Central memory CD8-positive, alpha-beta T cell (primary cell): ENCODE measurements around the gene SPIRE1.
"Not testable (repeated sequence)": the region's sequence is repeated elsewhere in the genome, so short reads cannot be mapped to it uniquely, and the experiment has no call there.

Experiments used
- ATAC-seq: fragments of 150-1000 bp; cut with Tn5 transposase; replicated peaks from 2 replicates; pipeline ENCODE4 v1.10.0; 2022; ENCODE audit warnings: mild to moderate bottlenecking, moderate FRiP score, moderate number of reproducible peaks; ENCODE audit not compliant: poor library complexity, severe bottlenecking; ENCODE audit errors: extremely low read depth
- DNase-seq, 2 donors: peaks; one replicate each; pipeline ENCODE4 v3.0.0; 2021; ENCODE audit warnings: low spot score in 2 of 2
- H3K27ac Mint-ChIP-seq: one replicate; pipeline ENCODE4 v1.8.0; 2022; ENCODE audit warnings: low read depth, mild to moderate bottlenecking, moderate library complexity, mixed read lengths
- H3K27me3 Mint-ChIP-seq: one replicate; pipeline ENCODE4 v1.8.0; 2022; ENCODE audit warnings: mixed read lengths
- H3K36me3 Mint-ChIP-seq: one replicate; pipeline ENCODE4 v1.8.0; 2022; ENCODE audit warnings: mild to moderate bottlenecking, moderate library complexity, mixed read lengths; ENCODE audit not compliant: insufficient read depth
- H3K4me1 Mint-ChIP-seq: one replicate; pipeline ENCODE4 v1.8.0; 2022; ENCODE audit warnings: mixed read lengths
- H3K4me3 Mint-ChIP-seq: one replicate; pipeline ENCODE4 v1.8.0; 2022; ENCODE audit warnings: mild to moderate bottlenecking, moderate library complexity, mixed read lengths
- H3K9me3 Mint-ChIP-seq: one replicate; pipeline ENCODE4 v1.8.0; 2022; ENCODE audit warnings: mixed read lengths

The SPIRE1 gene

GRCh38 chr18:12422936-12423335 lies 235.0 kb downstream of the SPIRE1 start:
- H3K4me3 Mint-ChIP-seq = no peak overlapping the region
- DNase-seq = no peak
- H3K27me3 Mint-ChIP-seq = no peaks in the 10 kb centered on the region

DNA sequence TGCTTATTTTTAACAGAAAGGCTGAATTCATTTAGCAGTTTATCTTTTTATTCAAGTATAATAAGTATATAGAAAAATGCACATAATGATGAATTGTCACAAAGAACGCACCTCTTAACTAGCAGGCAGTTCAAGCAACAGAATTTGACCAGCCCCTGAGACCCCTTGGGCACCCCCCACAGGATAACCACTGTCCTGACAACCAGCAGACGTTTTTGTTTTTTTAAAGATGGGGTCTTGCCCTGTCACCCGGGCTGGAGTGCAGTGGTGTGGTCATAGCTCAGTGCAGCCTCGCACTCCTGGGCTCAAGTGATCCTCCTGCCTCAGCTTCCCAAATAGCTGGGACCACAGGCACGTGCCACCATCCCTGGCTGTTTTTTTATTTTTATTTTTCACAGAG lies 236.2 kb downstream of the SPIRE1 start:
- Mint-ChIP-seq H3K27me3 (no peaks in the 10 kb centered on the region), H3K27ac (no peak overlapping the region), H3K9me3 (no peaks in the 10 kb centered on the region), H3K36me3 (peaks cover 2% of the 10 kb centered on the region), H3K4me3 (peak overlapping the region; percentile 74), H3K4me1 (peaks cover 13% of the 10 kb centered on the region)
- DNase-seq (no peak), ATAC-seq (no peak)

More at GRCh38 chr18:12422936-12423335, 235.0 kb downstream of the SPIRE1 start:
- Mint-ChIP-seq H3K36me3 (peaks cover 2% of the 10 kb centered on the region), H3K27ac (no peak overlapping the region), H3K9me3 (no peaks in the 10 kb centered on the region), H3K4me1 (peaks cover 13% of the 10 kb centered on the region)
- ATAC-seq = no peak

DNA sequence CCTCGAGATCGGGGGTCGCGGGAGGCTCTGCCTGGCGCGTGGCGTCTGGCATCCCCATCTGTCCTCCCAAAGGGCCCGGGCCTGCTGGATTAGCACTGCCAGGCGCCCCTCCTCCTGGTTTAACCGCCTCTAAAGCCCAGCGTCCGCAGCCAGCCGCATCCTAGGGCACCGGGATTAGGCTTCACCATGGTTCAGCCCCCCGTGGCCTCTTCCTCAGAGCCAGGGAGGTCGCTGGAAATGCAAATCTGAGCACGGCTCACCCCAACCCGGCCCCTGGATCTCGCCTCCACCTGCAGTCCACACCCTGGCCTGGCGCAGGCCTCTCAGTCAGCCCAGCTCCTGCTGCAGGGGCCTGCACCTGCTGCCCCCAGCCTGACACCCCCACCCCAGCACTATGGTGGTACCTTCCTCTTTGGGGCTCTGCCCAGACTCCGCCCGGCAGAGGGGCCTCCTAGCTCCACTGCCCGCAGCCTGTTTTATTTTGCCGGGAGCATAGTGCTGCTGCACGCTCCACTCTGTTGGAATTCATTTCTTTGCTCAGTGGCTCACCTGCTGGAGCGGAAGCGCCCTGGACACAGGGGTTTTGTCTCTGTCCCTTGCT lies 237.0 kb downstream of the SPIRE1 start:
- Mint-ChIP-seq H3K4me1 (peaks cover 13% of the 10 kb centered on the region), H3K36me3 (peaks cover 2% of the 10 kb centered on the region), H3K4me3 (peak overlapping the region; percentile 74), H3K27me3 (no peaks in the 10 kb centered on the region), H3K9me3 (no peaks in the 10 kb centered on the region), H3K27ac (peak overlapping the region; percentile 46)
- ATAC-seq = no peak
- DNase-seq = no peak

DNA sequence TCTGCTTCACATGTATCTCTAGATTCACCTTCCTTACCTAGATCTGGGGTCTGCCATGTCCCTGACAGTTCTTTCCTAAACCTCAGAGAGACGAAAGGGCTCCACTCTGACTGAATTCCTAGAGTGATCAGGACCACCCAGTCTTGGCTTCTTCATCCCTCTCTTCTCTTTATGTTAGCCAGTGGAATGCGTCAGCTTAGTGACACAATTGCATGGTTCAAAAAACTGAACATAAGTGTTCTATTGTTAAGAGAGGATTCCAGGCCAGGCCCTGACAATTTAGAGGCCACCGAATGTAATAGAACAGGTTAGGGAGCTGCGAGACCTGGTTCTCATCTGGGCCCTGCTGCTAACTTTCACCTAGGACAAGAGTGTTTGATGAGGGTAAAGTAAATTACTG lies 240.2 kb downstream of the SPIRE1 start:
- DNase-seq (no peak), ATAC-seq (no peak)

GRCh38 chr18:12416098-12416729 lies 241.7 kb downstream of the SPIRE1 start:
- Mint-ChIP-seq H3K36me3 (peaks cover 2% of the 10 kb centered on the region), H3K4me1 (peaks cover 11% of the 10 kb centered on the region), H3K4me3 (no peak overlapping the region), H3K27me3 (no peaks in the 10 kb centered on the region), H3K27ac (peak overlapping the region; percentile 46), H3K9me3 (no peaks in the 10 kb centered on the region)
- no peak for DNase-seq
- ATAC-seq = no peak

More for the DNA sequence above, 240.2 kb downstream of the SPIRE1 start:
- H3K9me3 Mint-ChIP-seq = no peaks in the 10 kb centered on the region
- H3K27me3 Mint-ChIP-seq = no peaks in the 10 kb centered on the region
- no peak overlapping the region for H3K4me3 Mint-ChIP-seq
- peaks cover 13% of the 10 kb centered on the region for H3K4me1 Mint-ChIP-seq
- H3K27ac Mint-ChIP-seq = no peak overlapping the region
- H3K36me3 Mint-ChIP-seq = peaks cover 2% of the 10 kb centered on the region

DNA sequence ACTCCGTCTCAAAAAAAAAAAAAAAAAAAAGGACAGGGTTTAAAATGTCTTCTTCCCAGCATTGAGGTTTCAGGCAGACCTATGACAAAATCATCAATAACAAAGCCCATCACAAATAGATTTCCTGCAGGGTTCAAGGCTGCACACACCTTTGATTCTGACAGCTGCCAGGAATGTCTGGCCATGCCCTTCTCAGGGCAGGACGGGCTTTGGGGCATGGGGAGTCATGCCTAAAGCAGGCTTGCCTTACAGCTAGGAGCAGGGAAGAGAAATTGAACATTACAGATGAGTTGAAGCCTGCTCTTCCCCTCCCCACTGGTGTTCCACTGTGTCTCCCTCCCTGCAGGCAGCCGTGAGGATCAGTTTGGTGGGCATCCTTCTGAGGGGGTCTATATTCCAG lies 246.5 kb downstream of the SPIRE1 start:
- ATAC-seq (no peak), DNase-seq (no peak)
- H3K4me1 Mint-ChIP-seq = peaks cover 10% of the 10 kb centered on the region
- H3K9me3 Mint-ChIP-seq = no peaks in the 10 kb centered on the region
- H3K36me3 Mint-ChIP-seq = peaks cover 4% of the 10 kb centered on the region
- no peaks in the 10 kb centered on the region for H3K27me3 Mint-ChIP-seq
- H3K27ac Mint-ChIP-seq = no peak overlapping the region
- no peak overlapping the region for H3K4me3 Mint-ChIP-seq

DNA sequence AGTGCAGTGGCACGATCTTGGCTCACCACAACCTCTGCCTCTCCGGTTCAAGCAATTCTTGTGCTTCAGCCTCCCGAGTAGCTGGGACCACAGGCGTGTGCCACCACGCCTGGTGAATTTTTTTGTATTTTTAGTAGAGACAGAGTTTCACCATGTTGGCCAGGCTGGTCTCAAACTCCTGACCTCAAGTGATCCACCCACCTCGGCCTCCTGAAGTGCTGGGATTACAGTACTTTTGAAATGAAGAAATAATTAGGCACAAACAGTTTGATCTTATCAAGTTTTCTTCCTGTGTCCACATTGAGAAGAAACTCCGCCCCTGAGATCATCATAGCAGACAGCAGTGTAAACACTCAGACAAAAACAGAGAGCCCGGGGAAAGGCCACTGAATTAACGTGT lies 247.2 kb downstream of the SPIRE1 start:
- not testable (repeated sequence) for H3K36me3 Mint-ChIP-seq, ATAC-seq, H3K4me3 Mint-ChIP-seq, H3K9me3 Mint-ChIP-seq, H3K27ac Mint-ChIP-seq, H3K27me3 Mint-ChIP-seq, DNase-seq
- peaks cover 17% of the 10 kb centered on the region for H3K4me1 Mint-ChIP-seq

DNA sequence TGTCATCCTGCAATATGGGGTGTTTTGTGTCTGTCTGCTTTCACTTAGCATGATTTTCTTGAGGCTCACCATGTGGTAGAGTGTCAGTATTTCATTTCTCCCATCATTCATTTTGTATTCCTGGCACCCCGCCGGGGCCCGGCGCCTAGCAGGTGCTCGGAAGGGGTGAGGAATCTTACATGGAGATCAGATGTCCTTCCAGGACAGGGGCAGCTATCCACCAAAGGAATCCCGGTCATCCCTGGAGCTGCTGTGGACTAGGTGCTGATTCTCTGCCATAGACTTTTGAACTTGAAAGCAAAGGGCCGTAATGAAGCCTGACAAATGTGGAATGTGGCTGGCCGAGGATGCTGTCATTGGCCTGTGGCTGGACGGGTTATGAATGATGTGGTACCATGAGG lies 247.8 kb downstream of the SPIRE1 start:
- peaks cover 10% of the 10 kb centered on the region for H3K27me3 Mint-ChIP-seq
- H3K4me1 Mint-ChIP-seq = peaks cover 23% of the 10 kb centered on the region
- no peak overlapping the region for H3K4me3 Mint-ChIP-seq
- DNase-seq = no peak
- no peaks in the 10 kb centered on the region for H3K9me3 Mint-ChIP-seq
- H3K27ac Mint-ChIP-seq = no peak overlapping the region
- peaks cover 4% of the 10 kb centered on the region for H3K36me3 Mint-ChIP-seq
- ATAC-seq = no peak

- no peaks in the 10 kb centered on the region for H3K9me3 Mint-ChIP-seq
- H3K4me1 Mint-ChIP-seq = peaks cover 23% of the 10 kb centered on the region
- no peak for DNase-seq
- no peak overlapping the region for H3K27ac Mint-ChIP-seq
- no peak for ATAC-seq
- no peak overlapping the region for H3K4me3 Mint-ChIP-seq
- peaks cover 15% of the 10 kb centered on the region for H3K27me3 Mint-ChIP-seq
- peaks cover 4% of the 10 kb centered on the region for H3K36me3 Mint-ChIP-seq
Measured at GRCh38 chr18:12409469-12409868, 248.4 kb downstream of the SPIRE1 start.

GRCh38 chr18:12408247-12408869 lies 249.5 kb downstream of the SPIRE1 start:
- Mint-ChIP-seq H3K27ac (no peak overlapping the region), H3K9me3 (no peaks in the 10 kb centered on the region), H3K4me1 (peaks cover 23% of the 10 kb centered on the region), H3K36me3 (peaks cover 4% of the 10 kb centered on the region), H3K4me3 (peak overlapping the region; percentile 79), H3K27me3 (peaks cover 23% of the 10 kb centered on the region)
- DNase-seq (no peak), ATAC-seq (peak; percentile 12)

DNA sequence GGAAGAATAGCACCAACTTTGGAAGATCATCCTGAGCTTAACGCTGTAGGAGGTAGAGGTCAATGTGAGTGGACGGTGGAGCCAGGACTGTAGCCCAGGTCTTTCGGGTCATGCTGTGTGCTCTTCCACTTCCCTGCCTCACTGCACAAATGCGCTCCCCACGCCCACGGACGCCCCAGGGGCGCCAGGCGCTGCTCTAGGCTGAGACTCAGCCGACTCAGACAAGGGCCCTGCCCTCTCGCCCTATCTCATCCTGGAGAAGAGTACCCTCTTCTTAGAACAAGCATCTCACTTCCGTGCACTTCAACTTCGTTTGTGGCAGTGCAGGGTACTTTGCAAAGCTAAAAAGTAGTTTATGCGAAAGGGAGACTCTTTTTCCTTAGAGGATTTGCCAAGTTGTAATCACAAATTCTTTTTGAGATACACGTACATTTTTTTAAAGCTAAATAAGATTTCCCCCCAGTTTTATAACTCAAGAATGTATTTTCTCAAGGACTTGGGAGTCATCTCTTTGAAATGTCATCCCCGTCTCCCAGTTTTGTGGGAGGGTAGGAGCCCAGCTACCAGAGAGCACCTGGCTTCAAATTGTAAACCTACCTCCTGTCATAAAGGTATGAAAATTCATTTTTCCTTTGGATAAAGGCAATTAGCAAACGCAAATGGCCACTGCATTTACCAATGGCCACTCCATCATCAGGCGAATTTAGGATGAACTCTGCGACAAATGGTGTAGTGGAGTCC lies 251.4 kb downstream of the SPIRE1 start:
- H3K4me1 Mint-ChIP-seq = peaks cover 23% of the 10 kb centered on the region
- no peak for DNase-seq
- peak overlapping the region; percentile 79 for H3K4me3 Mint-ChIP-seq
- H3K9me3 Mint-ChIP-seq = no peaks in the 10 kb centered on the region
- H3K27ac Mint-ChIP-seq = no peak overlapping the region
- ATAC-seq = no peak
- peaks cover 41% of the 10 kb centered on the region for H3K27me3 Mint-ChIP-seq
- peaks cover 2% of the 10 kb centered on the region for H3K36me3 Mint-ChIP-seq

DNA sequence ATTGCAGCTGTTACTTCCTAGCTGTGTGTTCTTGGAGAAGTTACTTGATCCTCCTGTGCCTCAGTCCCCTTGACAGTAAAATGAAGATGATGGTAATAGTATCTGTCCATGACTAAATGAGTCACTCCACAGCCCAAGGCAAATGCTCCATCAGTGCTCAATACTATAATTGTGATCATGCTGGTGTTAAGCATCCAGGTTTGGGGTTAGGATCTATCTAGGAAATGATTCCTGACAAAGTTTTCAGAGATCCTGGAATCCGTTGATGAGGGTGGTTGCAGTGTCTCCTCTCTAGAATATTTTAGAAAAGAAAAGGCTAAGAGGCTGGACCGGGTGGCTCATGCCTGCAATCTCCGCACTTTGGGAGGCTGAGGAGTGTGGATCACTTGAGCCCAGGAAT lies 252.8 kb downstream of the SPIRE1 start:
- DNase-seq = no peak
- Mint-ChIP-seq H3K4me1 (peaks cover 23% of the 10 kb centered on the region), H3K27me3 (peaks cover 50% of the 10 kb centered on the region)

More for the DNA sequence above, 252.8 kb downstream of the SPIRE1 start:
- H3K36me3 Mint-ChIP-seq = peaks cover 2% of the 10 kb centered on the region
- no peak for ATAC-seq
- H3K4me3 Mint-ChIP-seq = no peak overlapping the region
- H3K27ac Mint-ChIP-seq = no peak overlapping the region
- H3K9me3 Mint-ChIP-seq = no peaks in the 10 kb centered on the region
